ENCODE data around the gene NME5.

The NME5 gene

GRCh38 chr5:138129347-138129746 lies 9.9 kb downstream of the NME5 start:
- no peak for DNase-seq

DNA sequence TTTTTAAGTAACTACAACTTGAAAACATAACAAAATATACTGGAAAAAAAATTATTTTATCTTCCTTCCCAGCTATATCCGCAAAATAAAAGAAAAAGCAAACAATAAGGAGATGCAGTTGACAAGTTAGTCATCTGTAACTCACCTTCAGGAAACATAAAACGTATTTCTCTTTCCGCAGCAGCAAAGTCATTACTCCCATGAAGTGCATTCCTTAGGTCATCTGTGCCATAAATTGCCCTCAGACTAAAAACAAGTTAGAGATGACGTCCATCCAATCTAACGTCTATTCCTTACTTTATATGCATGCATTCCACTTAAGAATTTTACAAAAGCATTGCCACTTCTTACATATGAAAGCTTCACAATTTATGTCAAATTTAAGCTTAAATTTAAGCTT lies 10.9 kb downstream of the NME5 start:
- DNase-seq = no peak

DNA sequence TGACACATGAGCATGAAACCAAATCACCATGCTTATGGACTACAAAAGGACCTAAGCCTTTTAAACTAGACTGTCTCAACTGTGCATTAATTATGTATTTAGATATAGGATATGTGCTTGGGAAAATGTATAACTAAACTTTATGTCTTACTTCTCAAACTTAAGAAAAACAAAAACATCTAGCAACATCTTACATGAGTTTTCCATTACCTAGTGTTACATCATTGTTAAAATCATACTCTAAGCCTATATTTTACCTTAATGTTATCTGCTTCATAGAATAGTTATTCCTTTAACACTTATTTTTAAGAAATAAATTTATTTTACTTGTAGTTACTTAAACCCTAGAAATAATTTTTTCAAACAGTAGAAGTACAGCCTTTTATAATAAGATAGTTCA lies 24.0 kb downstream of the NME5 start:
- DNase-seq = no peak

DNA sequence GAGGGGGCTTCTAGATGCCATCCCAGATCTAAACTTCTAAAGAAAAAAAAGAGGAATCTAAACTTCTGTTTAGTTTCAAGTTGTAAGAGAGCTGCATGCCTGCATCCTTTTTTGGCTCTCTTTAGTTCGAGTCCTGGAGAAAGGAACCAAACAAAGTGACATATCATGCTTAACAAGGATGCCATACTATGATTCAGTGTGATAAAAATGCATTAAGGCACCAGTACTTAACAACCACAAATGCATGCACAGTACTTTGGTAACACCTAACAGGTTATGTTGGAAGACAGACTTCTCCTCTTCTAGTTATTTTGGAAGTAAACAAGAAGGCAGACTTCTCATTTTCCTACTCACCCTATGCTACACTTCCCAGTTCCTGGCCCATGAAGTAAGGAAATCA lies 27.3 kb downstream of the NME5 start:
- no peak for DNase-seq

DNA sequence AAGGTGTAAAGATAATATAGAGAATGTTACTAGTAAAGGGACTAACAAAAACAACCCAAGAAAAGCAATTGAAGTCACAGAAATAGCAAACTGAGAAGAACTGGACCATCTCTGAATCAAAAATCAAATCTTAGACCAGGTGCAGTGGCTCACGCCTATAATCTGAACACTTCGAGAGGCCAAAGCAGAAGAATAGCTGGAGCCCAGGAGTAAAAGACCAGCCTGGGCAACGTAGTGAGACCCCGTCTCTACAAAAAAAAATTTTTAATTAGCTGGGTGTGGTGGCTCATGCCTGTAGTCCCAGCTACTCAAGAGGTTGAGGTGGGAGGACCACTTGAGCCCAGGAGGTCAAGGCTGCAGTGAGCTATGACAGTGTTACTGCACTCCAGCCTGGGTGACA lies 28.0 kb downstream of the NME5 start:
- DNase-seq = no peak

GRCh38 chr5:138110266-138110963 lies 28.8 kb downstream of the NME5 start:
- no peak for DNase-seq

- DNase-seq = no peak
Measured at GRCh38 chr5:138109463-138110265, 29.6 kb downstream of the NME5 start.

- no peak for DNase-seq
Measured at GRCh38 chr5:138107213-138107612, 32.0 kb downstream of the NME5 start.

GRCh38 chr5:138105709-138106108 lies 33.5 kb downstream of the NME5 start:
- DNase-seq = no peak

DNA sequence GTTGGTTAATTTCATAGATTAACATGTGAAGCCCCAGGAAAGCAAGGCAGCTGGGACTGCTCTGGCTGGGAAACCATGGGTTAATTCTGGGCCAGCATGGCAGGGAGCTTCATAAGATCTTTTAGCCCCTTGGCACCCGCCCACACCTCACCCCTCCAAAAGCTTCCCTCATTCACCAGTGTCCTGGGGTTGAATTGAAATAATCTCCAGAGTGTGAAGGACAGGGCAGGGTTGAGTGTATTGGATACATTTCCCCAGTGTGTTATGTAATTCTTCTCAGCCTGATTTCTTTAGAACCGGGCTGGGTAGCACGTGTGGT lies 36.0 kb downstream of the NME5 start:
- DNase-seq = no peak

- no peak for DNase-seq
Measured at GRCh38 chr5:138102454-138103318, 36.5 kb downstream of the NME5 start.

GRCh38 chr5:138096997-138097828 lies 42.0 kb downstream of the NME5 start:
- no peak for DNase-seq

DNA sequence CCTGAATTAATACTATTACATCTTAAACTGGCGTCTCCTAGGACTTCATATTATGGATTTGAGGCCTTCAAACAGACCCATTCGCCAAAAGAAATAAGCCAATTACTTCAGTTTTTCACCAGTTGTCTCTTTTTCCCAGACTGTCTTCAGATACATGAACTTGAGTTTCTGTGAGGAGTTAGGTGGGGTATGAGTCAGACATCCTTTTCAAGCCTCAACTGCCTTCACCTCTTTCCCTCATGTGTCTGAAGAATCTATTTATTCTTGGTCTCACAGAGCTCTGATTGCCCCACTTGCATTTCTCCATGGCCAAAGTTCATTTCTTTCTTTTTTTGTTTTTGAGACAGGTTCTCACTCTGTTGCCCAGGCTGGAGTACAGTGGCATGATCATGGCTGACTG lies 42.9 kb downstream of the NME5 start:
- DNase-seq = no peak

GRCh38 chr5:138095100-138095907 lies 43.9 kb downstream of the NME5 start:
- no peak for DNase-seq

DNA sequence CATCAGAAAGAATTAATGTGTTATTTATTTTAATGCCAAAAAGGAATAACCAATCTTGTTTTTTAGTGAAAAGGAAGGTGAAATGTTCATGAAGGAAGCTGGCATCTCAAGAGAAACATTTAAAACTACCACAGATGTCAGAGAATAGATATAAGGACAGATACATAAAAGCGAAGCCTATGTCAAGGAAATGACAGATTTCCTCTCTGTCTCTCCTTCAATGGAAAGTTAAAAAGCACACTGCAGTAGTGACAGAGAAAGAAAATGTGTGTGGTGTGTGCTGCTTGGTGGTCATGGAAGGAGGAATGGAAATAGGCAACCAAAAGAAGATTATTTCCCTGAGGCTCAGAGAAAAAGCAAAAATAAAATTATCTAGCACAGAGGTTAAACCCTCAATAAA lies 46.2 kb downstream of the NME5 start:
- no peak for DNase-seq

DNA sequence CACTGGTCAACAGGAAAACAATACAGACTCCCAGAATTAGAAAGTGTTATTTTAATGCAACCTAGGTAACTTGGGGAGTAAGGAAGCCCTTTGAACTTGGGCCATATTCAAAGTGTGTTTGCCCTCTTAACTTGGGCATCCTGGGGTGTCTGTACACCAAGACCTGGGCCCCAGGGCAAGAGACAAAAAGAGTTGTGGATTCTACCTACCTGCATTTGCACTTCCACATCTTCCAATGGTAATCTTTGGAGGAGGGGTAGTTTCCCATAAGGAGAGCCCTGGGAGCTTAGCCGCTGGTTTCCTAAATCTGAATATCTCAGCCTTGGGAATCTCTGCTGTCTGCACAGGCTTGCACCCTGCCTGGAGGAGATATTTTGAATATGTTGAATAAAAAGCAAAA lies 46.9 kb downstream of the NME5 start:
- DNase-seq = no peak

GRCh38 chr5:138091685-138092084 lies 47.5 kb downstream of the NME5 start:
- DNase-seq = no peak

- no peak for DNase-seq
Measured at GRCh38 chr5:138083702-138084101, 55.5 kb downstream of the NME5 start, which contains the start of gene WNT8A. Gene WNT8A, plus strand, starts transcription at chr5:138084033. Its CDS starts 95 bp downstream, at chr5:138084128.

DNA sequence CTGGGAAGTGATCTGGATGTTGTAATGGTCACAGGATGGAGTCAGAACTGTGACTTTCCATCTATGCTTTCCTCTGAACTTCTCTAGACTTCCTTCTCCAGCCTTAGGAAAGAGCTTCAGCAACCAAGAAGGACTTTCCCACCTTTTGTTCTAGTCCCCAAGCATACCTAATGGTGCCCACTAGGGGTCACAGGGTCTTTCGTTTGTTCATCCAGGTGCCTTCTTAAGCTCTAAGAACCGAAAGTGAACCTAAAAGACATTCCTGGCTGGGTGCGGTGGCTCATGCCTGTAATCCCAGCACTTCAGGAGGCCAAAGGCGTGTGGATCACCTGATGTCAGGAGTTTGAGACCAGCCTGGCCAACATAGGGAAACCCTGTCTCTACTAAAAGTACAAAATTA lies 57.2 kb downstream of the NME5 start:
- DNase-seq = no peak

DNA sequence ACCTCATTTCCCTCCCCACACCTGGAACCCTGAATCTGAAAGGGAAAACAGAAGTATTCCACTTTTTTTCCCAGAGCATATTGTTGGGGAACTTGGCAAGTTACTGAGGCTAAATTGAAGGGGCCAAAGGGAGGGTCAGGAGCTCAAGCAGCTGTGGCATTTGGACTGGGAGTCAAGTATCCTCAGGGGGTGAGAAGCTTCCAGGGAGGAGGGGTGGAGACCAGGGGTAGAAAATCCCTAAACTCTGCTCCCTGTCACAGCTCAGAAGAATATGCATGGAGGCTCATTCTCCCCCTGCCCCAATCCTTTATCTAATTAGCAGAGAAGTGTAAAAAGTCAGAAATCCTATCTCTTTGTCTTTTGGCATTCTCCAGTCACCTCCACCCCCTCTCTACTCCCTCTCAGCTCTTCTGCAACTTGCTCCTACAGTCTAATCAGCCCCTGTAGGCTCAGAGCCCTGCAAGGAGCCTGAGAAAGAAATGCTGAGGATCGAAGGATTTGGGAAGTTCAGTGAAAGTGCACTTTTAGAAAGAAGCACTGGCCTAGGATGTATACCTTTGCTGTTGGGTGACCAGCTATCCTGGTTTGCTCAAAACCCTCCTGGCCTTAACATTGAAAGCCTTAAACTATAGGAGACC lies 61.1 kb downstream of the NME5 start:
- DNase-seq = no peak

DNA sequence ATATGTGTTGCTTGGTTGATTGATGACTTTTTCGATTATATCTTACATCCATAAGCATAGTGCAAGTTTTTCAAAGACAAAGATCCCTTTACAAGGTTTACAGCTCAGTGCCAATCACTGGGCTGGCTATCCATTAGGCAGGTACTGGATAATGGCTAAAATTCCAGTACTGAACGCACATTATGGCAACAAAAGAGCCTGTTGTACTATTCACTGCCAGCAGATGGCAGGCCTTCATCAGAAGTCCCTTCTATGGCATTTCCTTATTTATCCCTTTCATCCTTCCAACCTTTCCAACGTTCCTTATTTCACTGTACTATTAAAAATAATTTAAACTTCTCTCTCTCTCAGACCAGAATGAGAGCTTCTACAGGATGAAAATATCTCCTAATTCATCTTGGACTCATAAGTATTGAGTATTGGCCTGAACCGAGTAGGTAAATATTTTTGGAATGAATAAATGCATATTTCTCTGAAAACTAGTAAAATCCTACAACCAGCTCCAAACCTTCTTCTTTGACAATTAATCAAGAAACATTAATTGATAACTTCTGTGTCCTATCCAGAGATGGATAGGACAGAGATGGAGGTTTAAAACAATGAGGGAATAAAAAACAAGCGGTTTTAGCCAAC lies 62.0 kb downstream of the NME5 start:
- peak; percentile 33 for DNase-seq
